Uterus (tissue), 4 donors: ENCODE measurements around the gene CAGE1. TPM values are rescaled to one million over a fixed set of nuclear protein-coding genes. Genes with fewer than 3 reads are reported as not detected.

ENCODE experiments used
- DNase-seq, 2 donors: peaks; one replicate each; pipeline ENCODE4 v3.0.0-alpha.2; 2019 to 2020
- H3K27ac ChIP-seq, 2 donors: fragments of 200-600 bp; sonication (generic); 1 replicate in 1 of 2; 2 replicates in 1 of 2; pipeline ENCODE4 v1.5.1; 2016 to 2018
- H3K27me3 ChIP-seq, 2 donors: fragments of 200-600 bp; sonication (generic); one replicate each; pipeline ENCODE4 v1.5.1; 2018 to 2019; ENCODE audit warnings: control low read depth in 1 of 2
- H3K36me3 ChIP-seq, 2 donors: fragments of 200-600 bp; sonication (generic); one replicate each; pipeline ENCODE4 v1.5.1; 2019; ENCODE audit warnings: control low read depth in 1 of 2
- H3K4me1 ChIP-seq, 2 donors: fragments of 200-600 bp; sonication (generic); one replicate each; pipeline ENCODE4 v1.5.1; 2018 to 2019; ENCODE audit warnings: control low read depth in 1 of 2
- H3K4me3 ChIP-seq, 2 donors: fragments of 200-600 bp; sonication (generic); 1 replicate in 1 of 2; 2 replicates in 1 of 2; pipeline ENCODE4 v1.5.1; 2018 to 2019; ENCODE audit warnings: mild to moderate bottlenecking in 1 of 2
- H3K9me3 ChIP-seq, 2 donors: fragments of 200-600 bp; sonication (generic); one replicate each; pipeline ENCODE4 v1.5.1; 2019; ENCODE audit warnings: control low read depth in 1 of 2
- POLR2A ChIP-seq, 2 donors: fragments of 450-650 bp; IDR thresholded peaks; one replicate each; pipeline ENCODE4 v1.6.1; 2016; ENCODE audit warnings: antibody characterized with exemption in 2 of 2, mild to moderate bottlenecking in 1 of 2, moderate library complexity in 1 of 2
- intact Hi-C: fragments of 100-400 bp; cut with DNase I; formaldehyde crosslinking; loops from one replicate; pipeline ENCODE4 v1.15.1; 2023; ENCODE audit warnings: low total_unique reads
- total RNA-seq, 4 donors: library from RNA; depleted of rRNA in 3 of 4; stranded (reverse); fragments of >200 nt in 3 of 4; gene quantifications; one replicate each; pipeline versions ENCODE4 v1.1.0 to v1.2.4, GENCODE V29; 2014 to 2023
- TF ChIP-seq, protein P1 (sequence below), 4 experiments: fragments of 200-600 bp in 2 of 4; fragments of 450-650 bp in 2 of 4; sonication (generic) in 2 of 4; IDR thresholded peaks; one replicate each; pipeline ENCODE4 v1.5.1; 2016 to 2019; ENCODE audit warnings: antibody characterized with exemption in 4 of 4, mild to moderate bottlenecking in 2 of 4, moderate library complexity in 1 of 4
- donor health status: DM: yes; HTN: yes; CAD: no.

Gene CAGE1
- total RNA-seq, 4 donors from 2014 or later, result 0.28 TPM; not detected in 3

DNA sequence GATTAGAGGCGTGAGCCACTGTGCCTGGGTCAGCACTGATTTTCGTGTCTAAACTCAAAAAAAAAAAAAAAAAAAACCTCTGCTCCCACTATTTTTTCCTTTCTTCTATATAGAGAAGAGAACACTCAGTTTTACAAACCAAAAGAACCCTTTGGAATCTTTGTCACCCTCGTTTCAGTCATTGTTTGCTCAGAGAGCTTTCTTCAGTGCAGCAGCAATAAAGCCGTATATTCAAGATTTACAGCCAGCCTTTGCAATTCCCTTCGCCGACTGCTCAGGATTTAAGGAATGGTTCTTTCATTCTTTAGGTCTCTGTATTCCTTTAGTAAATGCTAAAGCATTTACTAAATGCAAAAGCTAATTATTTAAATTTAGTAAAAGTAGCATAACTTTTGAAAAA, 20.2 kb upstream of the CAGE1 start:
- intact Hi-C loops, result no loop called here
- Histone ChIP-seq H3K27me3 (no peaks in the 10 kb centered on the region), H3K9me3 (no peaks in the 10 kb centered on the region), H3K4me3 (no peak overlapping the region), H3K36me3 (no peaks in the 10 kb centered on the region), H3K4me1 (no peaks in the 10 kb centered on the region), H3K27ac (no peak overlapping the region)
- no peak for TF ChIP-seq POLR2A (IDR thresholded peaks at IDR 0.05)
- TF ChIP-seq, protein P1, sequence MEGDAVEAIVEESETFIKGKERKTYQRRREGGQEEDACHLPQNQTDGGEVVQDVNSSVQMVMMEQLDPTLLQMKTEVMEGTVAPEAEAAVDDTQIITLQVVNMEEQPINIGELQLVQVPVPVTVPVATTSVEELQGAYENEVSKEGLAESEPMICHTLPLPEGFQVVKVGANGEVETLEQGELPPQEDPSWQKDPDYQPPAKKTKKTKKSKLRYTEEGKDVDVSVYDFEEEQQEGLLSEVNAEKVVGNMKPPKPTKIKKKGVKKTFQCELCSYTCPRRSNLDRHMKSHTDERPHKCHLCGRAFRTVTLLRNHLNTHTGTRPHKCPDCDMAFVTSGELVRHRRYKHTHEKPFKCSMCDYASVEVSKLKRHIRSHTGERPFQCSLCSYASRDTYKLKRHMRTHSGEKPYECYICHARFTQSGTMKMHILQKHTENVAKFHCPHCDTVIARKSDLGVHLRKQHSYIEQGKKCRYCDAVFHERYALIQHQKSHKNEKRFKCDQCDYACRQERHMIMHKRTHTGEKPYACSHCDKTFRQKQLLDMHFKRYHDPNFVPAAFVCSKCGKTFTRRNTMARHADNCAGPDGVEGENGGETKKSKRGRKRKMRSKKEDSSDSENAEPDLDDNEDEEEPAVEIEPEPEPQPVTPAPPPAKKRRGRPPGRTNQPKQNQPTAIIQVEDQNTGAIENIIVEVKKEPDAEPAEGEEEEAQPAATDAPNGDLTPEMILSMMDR (IDR thresholded peaks at IDR 0.05), result no peak
- DNase-seq, result no peak

DNA sequence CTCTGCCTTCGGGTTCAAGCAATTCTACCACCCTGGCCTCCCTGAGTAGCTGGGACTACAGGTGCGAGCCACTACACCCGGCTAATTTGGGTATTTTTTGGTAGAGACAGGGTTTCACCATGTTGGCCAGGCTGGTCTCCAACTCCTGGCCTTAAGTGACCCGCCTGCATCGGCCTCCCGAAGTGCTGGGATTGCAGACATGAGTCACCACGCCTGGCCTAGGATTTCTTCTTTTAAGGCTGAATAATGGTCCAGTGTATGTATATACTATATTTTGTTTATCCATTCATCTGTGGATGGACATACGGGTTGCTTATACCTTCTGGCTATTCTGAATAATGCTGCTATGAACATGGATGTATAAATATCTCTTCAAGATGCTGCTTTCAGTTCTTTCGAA, 17.2 kb upstream of the CAGE1 start:
- intact Hi-C loops, result no loop called here
- Histone ChIP-seq H3K27me3 (no peaks in the 10 kb centered on the region), H3K4me1 (no peaks in the 10 kb centered on the region), H3K36me3 (no peaks in the 10 kb centered on the region), H3K9me3 (no peaks in the 10 kb centered on the region), H3K27ac (no peak overlapping the region), H3K4me3 (no peak overlapping the region)
- DNase-seq, result no peak
- TF ChIP-seq, protein P1 (IDR thresholded peaks at IDR 0.05), result no peak
- no peak for TF ChIP-seq POLR2A (IDR thresholded peaks at IDR 0.05)

DNA sequence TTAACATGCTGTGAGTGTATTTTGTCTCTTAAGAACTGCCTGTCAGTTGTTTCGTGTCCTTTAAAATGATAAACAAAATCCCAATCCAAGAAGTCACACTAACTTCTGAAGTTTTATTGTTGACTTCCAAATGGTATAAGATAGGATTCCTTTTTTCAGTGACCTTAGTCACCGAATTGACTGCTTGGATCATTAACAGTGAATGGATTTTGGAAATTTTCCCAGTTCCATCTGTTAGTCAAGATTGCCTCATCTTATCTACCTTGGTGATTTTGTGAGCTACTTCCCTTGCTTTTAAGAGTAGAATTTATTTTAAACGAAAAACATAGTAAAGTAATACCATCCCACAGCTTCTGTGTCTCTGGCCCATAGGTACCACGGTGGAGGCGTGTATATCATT, 15.0 kb upstream of the CAGE1 start:
- intact Hi-C loops, result no loop called here
- Histone ChIP-seq H3K4me3 (no peak overlapping the region), H3K27ac (no peak overlapping the region), H3K27me3 (no peaks in the 10 kb centered on the region), H3K36me3 (no peaks in the 10 kb centered on the region), H3K4me1 (no peaks in the 10 kb centered on the region), H3K9me3 (no peaks in the 10 kb centered on the region)
- no peak for TF ChIP-seq POLR2A (IDR thresholded peaks at IDR 0.05)
- TF ChIP-seq, protein P1 (IDR thresholded peaks at IDR 0.05), result no peak
- no peak for DNase-seq

DNA sequence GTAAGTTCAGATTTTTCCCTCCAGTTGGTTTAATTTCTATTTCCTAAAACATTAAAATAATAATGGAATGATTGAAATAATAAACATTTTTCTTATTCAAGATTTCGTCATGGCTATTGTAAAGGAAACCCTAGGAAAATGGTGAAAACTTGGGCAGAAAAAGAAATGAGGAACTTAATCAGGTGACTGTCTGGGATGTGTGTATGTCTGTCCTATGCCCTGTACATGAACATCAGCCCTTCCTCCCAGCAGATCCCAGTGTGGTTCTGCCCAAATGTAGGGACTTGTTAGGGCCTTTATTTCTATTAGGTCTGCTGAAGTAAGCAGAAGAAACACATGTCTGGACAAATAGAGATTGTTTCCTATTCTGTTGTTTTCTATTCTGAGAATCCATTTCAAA, 13.2 kb upstream of the CAGE1 start:
- Histone ChIP-seq H3K27ac (no peak overlapping the region), H3K4me3 (no peak overlapping the region), H3K27me3 (no peaks in the 10 kb centered on the region), H3K9me3 (no peaks in the 10 kb centered on the region), H3K36me3 (no peaks in the 10 kb centered on the region), H3K4me1 (no peaks in the 10 kb centered on the region)
- intact Hi-C loops, result no loop called here
- no peak for DNase-seq
- no peak for TF ChIP-seq POLR2A (IDR thresholded peaks at IDR 0.05)
- TF ChIP-seq, protein P1 (IDR thresholded peaks at IDR 0.05), result no peak

DNA sequence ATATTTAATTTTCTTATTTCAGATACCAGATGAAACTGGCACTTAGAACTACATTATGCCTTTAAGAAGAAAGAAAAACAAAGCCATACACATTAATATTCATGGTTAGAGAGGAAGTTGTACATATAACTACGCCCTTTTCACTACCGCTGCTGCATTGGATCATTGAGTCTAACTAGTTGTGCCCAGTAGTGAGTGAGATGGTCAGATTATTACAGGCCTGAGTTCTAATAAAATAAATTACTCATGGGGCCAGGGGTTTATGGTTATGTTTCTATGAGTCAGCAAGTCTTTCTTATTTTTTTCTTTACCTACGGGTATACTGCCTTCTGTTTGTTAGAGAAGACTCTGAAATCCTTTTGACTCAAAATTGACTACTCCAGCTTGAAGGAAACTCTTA, 11.5 kb upstream of the CAGE1 start:
- no peak for DNase-seq
- intact Hi-C loops, result no loop called here
- no peaks in the 10 kb centered on the region for H3K36me3 ChIP-seq
- no peak overlapping the region for H3K27ac ChIP-seq
- no peak overlapping the region for H3K4me3 ChIP-seq
- no peaks in the 10 kb centered on the region for H3K27me3 ChIP-seq
- no peaks in the 10 kb centered on the region for H3K9me3 ChIP-seq
- no peak for TF ChIP-seq POLR2A (IDR thresholded peaks at IDR 0.05)
- TF ChIP-seq, protein P1 (IDR thresholded peaks at IDR 0.05), result no peak
- no peaks in the 10 kb centered on the region for H3K4me1 ChIP-seq
